DMS153 (cell line): ENCODE results near the gene PCDH10.

Experiments used
- DNase-seq: peaks from one replicate; lab custom pipeline; 2025; lab: John Stamatoyannopoulos, UW

Gene PCDH10

GRCh38 chr4:133148690-133149363 lies at the start of gene PCDH10:
Gene PCDH10 (plus strand): TSS chr4:133149294. CDS start chr4:133150141, 847 bp downstream.
- DNase-seq = peak; percentile 77

- DNase-seq = no peak
These were observed 47.1 kb upstream of the PCDH10 start for GRCh38 chr4:133102043-133102442.

- DNase-seq = no peak
These were observed 46.3 kb upstream of the PCDH10 start for GRCh38 chr4:133102612-133103409.

- no peak for DNase-seq
These were observed 36.5 kb upstream of the PCDH10 start for GRCh38 chr4:133112641-133113040.

GRCh38 chr4:133124746-133125145 lies 24.3 kb upstream of the PCDH10 start:
- DNase-seq = no peak

GRCh38 chr4:133127500-133127899 lies 21.6 kb upstream of the PCDH10 start:
- DNase-seq = no peak

- no peak for DNase-seq
These were observed 19.9 kb upstream of the PCDH10 start for GRCh38 chr4:133129237-133129636.

- no peak for DNase-seq
These were observed 18.9 kb upstream of the PCDH10 start for GRCh38 chr4:133130171-133130570.

GRCh38 chr4:133131829-133132460 lies 17.1 kb upstream of the PCDH10 start:
- no peak for DNase-seq

GRCh38 chr4:133136833-133137232 lies 12.3 kb upstream of the PCDH10 start:
- DNase-seq = no peak

GRCh38 chr4:133137571-133137970 lies 11.5 kb upstream of the PCDH10 start:
- DNase-seq = no peak

GRCh38 chr4:133143775-133144430 lies 5.2 kb upstream of the PCDH10 start:
- no peak for DNase-seq

- no peak for DNase-seq
These were observed 3.9 kb upstream of the PCDH10 start for GRCh38 chr4:133145241-133145640.

- DNase-seq = no peak
These were observed 3.1 kb upstream of the PCDH10 start for GRCh38 chr4:133145758-133146573.

GRCh38 chr4:133146574-133147241 lies 2.4 kb upstream of the PCDH10 start:
- peak; percentile 60 for DNase-seq

- DNase-seq = no peak
These were observed 1.7 kb upstream of the PCDH10 start for GRCh38 chr4:133147286-133147821.

- peak; percentile 14 for DNase-seq
These were observed 989 bp upstream of the PCDH10 start for GRCh38 chr4:133147921-133148689.

- no peak for DNase-seq
These were observed 236 bp downstream of the PCDH10 start for GRCh38 chr4:133149364-133149695.

- no peak for DNase-seq
These were observed 908 bp downstream of the PCDH10 start for GRCh38 chr4:133149932-133150471.
